Testis (tissue), 3 donors: ENCODE data around the gene NUBP2. TPM values are rescaled to one million over a fixed set of nuclear protein-coding genes. Genes with fewer than 3 reads are reported as not detected.

Experiments used
- DNase-seq: peaks from one replicate; pipeline ENCODE4 v3.0.0-alpha.2; 2019
- H3K27ac ChIP-seq, 2 donors: fragments of 200-600 bp; sonication (generic); one replicate each; pipeline ENCODE4 v1.5.1; 2019
- H3K27me3 ChIP-seq: fragments of 200-600 bp; sonication (generic); one replicate; pipeline ENCODE4 v1.5.1; 2019
- H3K36me3 ChIP-seq: fragments of 200-600 bp; sonication (generic); one replicate; pipeline ENCODE4 v1.5.1; 2017; ENCODE audit warnings: low read depth; ENCODE audit errors: missing control alignments
- H3K4me1 ChIP-seq: fragments of 200-600 bp; sonication (generic); one replicate; pipeline ENCODE4 v1.5.1; 2019
- H3K4me3 ChIP-seq, 2 donors: fragments of 200-600 bp; sonication (generic); one replicate each; pipeline ENCODE4 v1.5.1; 2017 to 2019
- H3K9me3 ChIP-seq: fragments of 200-600 bp; sonication (generic); one replicate; pipeline ENCODE4 v1.5.1; 2017
- CTCF ChIP-seq, 3 experiments: fragments of 450-650 bp in 2 of 3; fragments of 200-600 bp in 1 of 3; sonication (generic) in 1 of 3; IDR thresholded peaks; one replicate each; pipeline ENCODE4 v1.5.1; 2016 to 2019; ENCODE audit warnings: antibody characterized with exemption in 3 of 3, mild to moderate bottlenecking in 2 of 3, moderate library complexity in 1 of 3
- POLR2A ChIP-seq: fragments of 450-650 bp; IDR thresholded peaks from one replicate; pipeline ENCODE4 v1.6.1; 2017; ENCODE audit warnings: antibody characterized with exemption, mild to moderate bottlenecking, moderate library complexity
- WGBS, 2 donors: methylation state at CpG; one replicate each; pipeline ENCODE4 v1.1.5; 2018; 5-methylcytosine and 5-hydroxymethylcytosine counted together
- intact Hi-C: fragments of 100-400 bp; cut with DNase I; formaldehyde crosslinking; loops from one replicate; pipeline ENCODE4 v1.15.1; 2023; ENCODE audit warnings: low total_unique reads
- polyA plus RNA-seq: library from polyadenylated mRNA; stranded (reverse); fragments of 350-450 nt; fragmentation: Illumina TruSeq; extraction: RNeasy Lipid Tissue Mini Kit (QIAGEN cat#74804); gene quantifications from one replicate; pipeline ENCODE4 v1.2.3, GENCODE V29; 2014; ENCODE audit warnings: low read depth, low replicate concordance; ENCODE audit not compliant: insufficient read depth
- total RNA-seq, 2 donors: library from RNA; depleted of rRNA; stranded (reverse); fragments of >200 nt; gene quantifications; one replicate each; pipeline ENCODE4 v1.2.3, GENCODE V29; 2016

The NUBP2 gene
- total and polyA plus RNA-seq, 3 donors from 2014 or later, result 49.8 to 90.8 (median 81.5) TPM

GRCh38 chr16:1773703-1774447 lies 8.9 kb upstream of the NUBP2 start:
- 13 to 15% methylated on average over 6 to 37 of the region's 45 CpGs for WGBS, 2 donors
- no peak for TF ChIP-seq CTCF (IDR thresholded peaks at IDR 0.05)
- TF ChIP-seq POLR2A, result no peak
- intact Hi-C loops, result no loop called here
- peak overlapping the region; percentile 73 to 87 for H3K27ac ChIP-seq
- no peaks in the 10 kb centered on the region for H3K36me3 ChIP-seq
- H3K4me3 ChIP-seq, result peak overlapping the region; percentile 86
- DNase-seq, result no peak
- H3K9me3 ChIP-seq, result no peaks in the 10 kb centered on the region
- peaks cover 27% of the 10 kb centered on the region for H3K4me1 ChIP-seq
- H3K27me3 ChIP-seq, result no peaks in the 10 kb centered on the region

DNA sequence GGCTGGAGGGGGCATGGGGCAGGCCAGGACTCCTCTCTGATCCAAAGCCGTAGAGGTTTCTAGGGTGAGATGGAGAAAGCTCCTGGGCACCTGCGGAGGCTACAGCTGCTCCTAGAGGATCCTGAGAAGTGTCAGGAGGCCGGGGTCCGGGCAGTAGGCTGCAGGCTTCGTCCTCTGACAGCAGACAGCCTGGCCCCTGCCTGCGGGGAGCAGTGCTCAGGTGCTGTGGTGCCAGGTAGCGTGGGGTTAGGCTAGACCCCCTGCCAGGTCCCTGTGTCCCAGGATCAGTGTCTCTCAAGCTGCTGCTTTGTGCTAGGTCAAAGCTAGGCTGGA lies 8.3 kb upstream of the NUBP2 start:
- Histone ChIP-seq H3K36me3 (no peaks in the 10 kb centered on the region), H3K4me3 (no peak overlapping the region), H3K9me3 (no peaks in the 10 kb centered on the region), H3K27me3 (no peaks in the 10 kb centered on the region), H3K27ac (peak overlapping the region in 1 of 2 donors; percentile 87), H3K4me1 (peaks cover 27% of the 10 kb centered on the region)
- WGBS, 2 donors, result 75 to 82% methylated on average over 7 of the region's 7 CpGs
- intact Hi-C loops, result no loop called here
- TF ChIP-seq CTCF (IDR thresholded peaks at IDR 0.05), result no peak
- no peak for TF ChIP-seq POLR2A
- no peak for DNase-seq

DNA sequence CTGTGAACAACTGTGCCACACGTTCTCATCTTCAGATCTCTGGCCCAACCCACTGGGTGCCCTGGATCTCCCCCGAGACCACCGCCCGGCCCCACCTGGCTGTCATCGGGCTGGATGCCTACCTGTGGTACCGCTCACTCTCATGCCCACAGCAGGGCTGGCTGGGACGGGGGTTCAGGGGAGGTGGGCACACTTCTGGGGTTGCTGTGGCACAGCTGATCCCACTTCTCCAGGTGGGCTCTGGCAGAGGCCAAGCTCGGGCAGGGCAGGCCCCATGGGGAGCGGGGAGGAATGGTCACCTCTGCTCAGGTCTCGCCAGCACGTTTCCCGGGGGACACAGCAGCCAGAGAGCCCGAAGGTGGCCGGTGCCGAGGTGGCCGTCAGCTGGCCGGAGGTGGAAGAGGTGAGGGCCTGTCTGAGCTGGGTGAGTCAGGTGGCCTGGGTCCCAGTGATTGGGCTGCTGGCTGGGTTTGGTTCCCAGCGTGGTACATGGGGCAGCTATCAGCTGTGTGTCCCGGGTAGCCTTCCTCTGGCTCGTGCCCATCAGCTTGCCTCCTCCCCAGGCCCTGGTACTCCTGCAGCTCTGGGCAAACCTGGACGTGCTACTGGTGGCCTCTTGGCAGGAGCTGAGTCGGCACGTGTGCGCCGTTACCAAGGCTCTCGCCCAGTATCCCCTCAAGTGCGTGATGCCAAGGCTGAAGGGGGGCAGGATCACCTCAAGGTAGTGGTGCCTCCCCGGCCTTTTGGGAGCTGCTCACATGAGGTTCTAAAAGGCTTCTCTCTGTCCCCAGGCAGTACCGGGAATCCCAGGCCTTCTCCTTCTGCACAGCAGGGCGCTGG lies 7.5 kb upstream of the NUBP2 start:
- H3K36me3 ChIP-seq, result no peaks in the 10 kb centered on the region
- H3K4me1 ChIP-seq, result peaks cover 21% of the 10 kb centered on the region
- no peaks in the 10 kb centered on the region for H3K9me3 ChIP-seq
- no peak overlapping the region for H3K27ac ChIP-seq
- DNase-seq, result no peak
- no peak overlapping the region for H3K4me3 ChIP-seq
- TF ChIP-seq POLR2A (no peak), CTCF (IDR thresholded peaks at IDR 0.05) (no peak)
- intact Hi-C loops, result no loop called here
- no peaks in the 10 kb centered on the region for H3K27me3 ChIP-seq
- 92 to 94% methylated on average over 16 to 30 of the region's 30 CpGs for WGBS, 2 donors

DNA sequence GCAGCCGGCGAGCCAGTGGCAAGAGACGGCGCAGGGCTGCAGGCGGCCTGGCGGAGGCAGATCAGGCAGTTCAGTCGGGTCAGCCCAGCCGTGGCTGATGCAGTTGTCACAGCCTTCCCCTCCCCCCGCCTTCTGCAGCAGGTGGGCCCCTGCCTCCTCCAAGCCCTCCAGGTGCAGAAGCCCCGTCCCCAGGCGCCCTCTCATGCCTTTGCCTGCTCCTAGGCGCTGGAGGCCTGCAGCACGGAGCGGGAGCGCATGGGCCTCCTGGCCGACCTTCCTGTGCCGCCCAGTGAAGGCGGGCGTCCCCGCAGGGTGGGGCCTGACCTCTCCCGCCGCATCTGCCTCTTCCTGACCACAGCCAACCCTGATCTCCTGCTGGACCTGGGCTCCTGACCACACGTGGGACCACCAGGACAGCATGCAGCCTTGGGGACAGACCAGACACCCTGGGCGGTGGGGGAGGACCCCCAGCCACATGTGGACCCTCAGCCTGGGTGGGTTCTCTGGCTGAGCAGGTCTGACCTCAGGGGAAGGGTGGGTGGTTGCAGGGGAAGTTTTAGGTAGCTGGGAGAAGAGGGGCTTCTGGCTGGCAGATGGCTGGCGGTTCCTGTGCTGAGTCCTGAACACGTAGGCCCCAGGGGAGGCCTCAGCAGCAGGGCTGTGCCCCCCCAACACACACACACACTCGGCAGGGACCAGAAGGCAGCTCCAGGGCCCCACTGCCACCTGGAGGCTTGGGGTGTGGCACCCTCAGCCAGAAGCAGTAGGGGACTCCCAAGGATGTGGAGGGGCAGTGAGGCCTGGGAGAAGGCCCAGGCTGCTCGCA lies 6.7 kb upstream of the NUBP2 start:
- Histone ChIP-seq H3K27me3 (no peaks in the 10 kb centered on the region), H3K4me3 (no peak overlapping the region), H3K9me3 (no peaks in the 10 kb centered on the region), H3K27ac (no peak overlapping the region), H3K36me3 (no peaks in the 10 kb centered on the region), H3K4me1 (peaks cover 17% of the 10 kb centered on the region)
- no peak for DNase-seq
- 82 to 92% methylated on average over 5 to 28 of the region's 28 CpGs for WGBS, 2 donors
- intact Hi-C loops, result no loop called here
- TF ChIP-seq CTCF (IDR thresholded peaks at IDR 0.05) (no peak), POLR2A (no peak)
